ENCODE results near the gene OVOL1.
"Not testable (repeated sequence)": the region's sequence is repeated elsewhere in the genome, so short reads cannot be mapped to it uniquely, and the experiment has no call there.

OVOL1 gene

GRCh38 chr11:65826984-65827735 lies 40.3 kb downstream of the OVOL1 start:
- TF ChIP-seq CTCF (IDR thresholded peaks at IDR 0.05; ENCODE audit: low read depth, low read length) (no peak), EZH2phosphoT487 (IDR thresholded peaks at IDR 0.05; ENCODE audit: low read depth) (no peak)
- no peak overlapping the region for H3K4me3 ChIP-seq (ENCODE audit: low read length)
- no peak overlapping the region for H3K9ac ChIP-seq (ENCODE audit: low read length)
- H3K9me3 ChIP-seq (ENCODE audit: insufficient read depth, low read length): no peaks in the 10 kb centered on the region
- H3K79me2 ChIP-seq (ENCODE audit: low read length): no peaks in the 10 kb centered on the region
- no peak overlapping the region for H2AFZ ChIP-seq (ENCODE audit: low read depth, low read length)
- H3K27ac ChIP-seq (ENCODE audit: low read length): no peak overlapping the region
- no peak overlapping the region for H3K4me2 ChIP-seq (ENCODE audit: low read length)
- H3K27me3 ChIP-seq (ENCODE audit: low read depth, low read length): peaks cover 18% of the 10 kb centered on the region
- no peaks in the 10 kb centered on the region for H3K36me3 ChIP-seq (replicated peaks; ENCODE audit: low read depth, low read length)
- H4K20me1 ChIP-seq (ENCODE audit: insufficient read depth, low read length): no peaks in the 10 kb centered on the region
- peaks cover 4% of the 10 kb centered on the region for H3K4me1 ChIP-seq (ENCODE audit: low read length)

- H3K4me2 ChIP-seq (ENCODE audit: low read length): no peak overlapping the region
- H3K36me3 ChIP-seq (replicated peaks; ENCODE audit: low read depth, low read length): no peaks in the 10 kb centered on the region
- no peaks in the 10 kb centered on the region for H3K9me3 ChIP-seq (ENCODE audit: insufficient read depth, low read length)
- H3K9ac ChIP-seq (ENCODE audit: low read length): no peak overlapping the region
- H3K4me1 ChIP-seq (ENCODE audit: low read length): peaks cover 4% of the 10 kb centered on the region
- H3K27me3 ChIP-seq (ENCODE audit: low read depth, low read length): peaks cover 19% of the 10 kb centered on the region
- no peaks in the 10 kb centered on the region for H3K79me2 ChIP-seq (ENCODE audit: low read length)
- H3K27ac ChIP-seq (ENCODE audit: low read length): no peak overlapping the region
- no peak for TF ChIP-seq CTCF (IDR thresholded peaks at IDR 0.05; ENCODE audit: low read depth, low read length)
- TF ChIP-seq EZH2phosphoT487 (IDR thresholded peaks at IDR 0.05; ENCODE audit: low read depth): no peak
- H2AFZ ChIP-seq (ENCODE audit: low read depth, low read length): no peak overlapping the region
- no peak overlapping the region for H3K4me3 ChIP-seq (ENCODE audit: low read length)
- no peaks in the 10 kb centered on the region for H4K20me1 ChIP-seq (ENCODE audit: insufficient read depth, low read length)
Measured at GRCh38 chr11:65829459-65829858, 42.6 kb downstream of the OVOL1 start.

- not testable (repeated sequence) for H3K4me2 ChIP-seq (ENCODE audit: low read length)
Measured at GRCh38 chr11:65832231-65832630, 45.4 kb downstream of the OVOL1 start.

GRCh38 chr11:65833297-65834030 lies 46.6 kb downstream of the OVOL1 start, which contains the start of gene SNX32:
TSS of gene SNX32 (plus strand) at chr11:65833963. CDS start at chr11:65834066, 103 bp downstream.
- no peak within 1 kb of the TSS for H3K27ac ChIP-seq (ENCODE audit: low read length)
- H3K9me3 ChIP-seq (ENCODE audit: insufficient read depth, low read length): no peaks in the 10 kb centered on the region
- no peaks in the 10 kb centered on the region for H3K36me3 ChIP-seq (replicated peaks; ENCODE audit: low read depth, low read length)
- H3K4me1 ChIP-seq (ENCODE audit: low read length): no peaks in the 10 kb centered on the region
- H2AFZ ChIP-seq (ENCODE audit: low read depth, low read length): no peak within 1 kb of the TSS
- no peak within 1 kb of the TSS for H3K9ac ChIP-seq (ENCODE audit: low read length)
- peaks cover 18% of the 10 kb centered on the region for H3K27me3 ChIP-seq (ENCODE audit: low read depth, low read length)
- no peaks in the 10 kb centered on the region for H3K79me2 ChIP-seq (ENCODE audit: low read length)
- no peaks in the 10 kb centered on the region for H4K20me1 ChIP-seq (ENCODE audit: insufficient read depth, low read length)
- H3K4me2 ChIP-seq (ENCODE audit: low read length): no peak within 1 kb of the TSS
- no peak for TF ChIP-seq EZH2phosphoT487 (IDR thresholded peaks at IDR 0.05; ENCODE audit: low read depth)
- TF ChIP-seq CTCF (IDR thresholded peaks at IDR 0.05; ENCODE audit: low read depth, low read length): no peak
- H3K4me3 ChIP-seq (ENCODE audit: low read length): no peak within 1 kb of the TSS

More at GRCh38 chr11:65832231-65832630, 45.4 kb downstream of the OVOL1 start:
- H3K4me3 ChIP-seq (ENCODE audit: low read length); H3K27ac ChIP-seq (ENCODE audit: low read length); H3K36me3 ChIP-seq (replicated peaks; ENCODE audit: low read depth, low read length); H3K79me2 ChIP-seq (ENCODE audit: low read length); H3K9ac ChIP-seq (ENCODE audit: low read length); H4K20me1 ChIP-seq (ENCODE audit: insufficient read depth, low read length); H3K4me1 ChIP-seq (ENCODE audit: low read length); H2AFZ ChIP-seq (ENCODE audit: low read depth, low read length); H3K9me3 ChIP-seq (ENCODE audit: insufficient read depth, low read length): not testable (repeated sequence)
- H3K27me3 ChIP-seq (ENCODE audit: low read depth, low read length): peaks cover 19% of the 10 kb centered on the region
